ENCODE results near the gene PPA2.
"Not testable (repeated sequence)": the region's sequence is repeated elsewhere in the genome, so short reads cannot be mapped to it uniquely, and the experiment has no call there.

Gene PPA2

GRCh38 chr4:105473324-105474098, at the start of gene PPA2:
PPA2 (minus strand) TSS chr4:105474062; CDS start chr4:105474050, 12 bp downstream.
- DNase-seq (ENCODE audit: low read depth in 2 of 2) = peak; percentile 48 to 68

- DNase-seq (ENCODE audit: low read depth in 2 of 2) = no peak
Observed at GRCh38 chr4:105520819-105521790, 47.2 kb upstream of the PPA2 start.

- DNase-seq (ENCODE audit: low read depth in 2 of 2) = no peak
Observed at GRCh38 chr4:105510245-105510644, 36.4 kb upstream of the PPA2 start.

- no peak for DNase-seq (ENCODE audit: low read depth in 2 of 2)
Observed at GRCh38 chr4:105509714-105510113, 35.9 kb upstream of the PPA2 start.

GRCh38 chr4:105509291-105509690, 35.4 kb upstream of the PPA2 start:
- no peak for DNase-seq (ENCODE audit: low read depth in 2 of 2)

- DNase-seq (ENCODE audit: low read depth in 2 of 2) = no peak
Observed at GRCh38 chr4:105504744-105505143, 30.9 kb upstream of the PPA2 start.

- no peak for DNase-seq (ENCODE audit: low read depth in 2 of 2)
Observed at GRCh38 chr4:105503484-105503883, 29.6 kb upstream of the PPA2 start.

- no peak for DNase-seq (ENCODE audit: low read depth in 2 of 2)
Observed at GRCh38 chr4:105496899-105497298, 23.0 kb upstream of the PPA2 start.

GRCh38 chr4:105495667-105496066, 21.8 kb upstream of the PPA2 start:
- DNase-seq (ENCODE audit: low read depth in 2 of 2) = no peak

GRCh38 chr4:105490523-105490922, 16.7 kb upstream of the PPA2 start:
- DNase-seq (ENCODE audit: low read depth in 2 of 2) = no peak

- no peak for DNase-seq (ENCODE audit: low read depth in 2 of 2)
Observed at GRCh38 chr4:105483840-105484239, 10.0 kb upstream of the PPA2 start.

- peak; percentile 66 to 76 for DNase-seq (ENCODE audit: low read depth in 2 of 2)
Observed at GRCh38 chr4:105474099-105474518, 247 bp upstream of the PPA2 start.

- DNase-seq (ENCODE audit: low read depth in 2 of 2) = peak in 1 of 2 donors; percentile 40
Observed at GRCh38 chr4:105472871-105473323, 965 bp downstream of the PPA2 start.

GRCh38 chr4:105471566-105472176, 2.2 kb downstream of the PPA2 start:
- peak; percentile 32 to 64 for DNase-seq (ENCODE audit: low read depth in 2 of 2)

GRCh38 chr4:105470766-105471165, 3.1 kb downstream of the PPA2 start:
- DNase-seq (ENCODE audit: low read depth in 2 of 2) = no peak

GRCh38 chr4:105469736-105470135, 4.1 kb downstream of the PPA2 start:
- no peak for DNase-seq (ENCODE audit: low read depth in 2 of 2)

GRCh38 chr4:105466580-105466979, 7.3 kb downstream of the PPA2 start:
- no peak for DNase-seq (ENCODE audit: low read depth in 2 of 2)

GRCh38 chr4:105464563-105464962, 9.3 kb downstream of the PPA2 start:
- not testable (repeated sequence) for DNase-seq (ENCODE audit: low read depth in 2 of 2)

GRCh38 chr4:105462576-105462975, 11.3 kb downstream of the PPA2 start:
- DNase-seq (ENCODE audit: low read depth in 2 of 2) = no peak

- DNase-seq (ENCODE audit: low read depth in 2 of 2) = no peak
Observed at GRCh38 chr4:105461621-105462382, 12.1 kb downstream of the PPA2 start.

GRCh38 chr4:105461221-105461620, 12.6 kb downstream of the PPA2 start:
- DNase-seq (ENCODE audit: low read depth in 2 of 2) = no peak

Data from activated CD4-positive, alpha-beta T cell treated with anti-CD3 and anti-CD28 coated beads for 24 hours (primary cell).